ENCODE data around the gene CD48.

GRCh38 chr1:160711276-160711601 is 383 bp downstream of the CD48 start:
- no peak for TF ChIP-seq ELK1 (IDR thresholded peaks at IDR 0.05; ENCODE audit: borderline replicate concordance, low read depth, low read length)
- TF ChIP-seq CTCF (conservative IDR thresholded peaks at IDR 0.05; ENCODE audit: low read depth, low read length), result no peak
- no peak for TF ChIP-seq POLR2A (IDR thresholded peaks at IDR 0.05; ENCODE audit: low read depth, low read length)
- TF ChIP-seq RFX5 (IDR thresholded peaks at IDR 0.05; ENCODE audit: low read depth, low read length), result no peak
- no peak for TF ChIP-seq CEBPB (IDR thresholded peaks at IDR 0.05; ENCODE audit: low read depth, low read length)
- TF ChIP-seq RAD21 (IDR thresholded peaks at IDR 0.05; ENCODE audit: low read length), result no peak
- no peak for TF ChIP-seq FOS (IDR thresholded peaks at IDR 0.05; ENCODE audit: low read depth, low read length)
- TF ChIP-seq USF2 (IDR thresholded peaks at IDR 0.05; ENCODE audit: low read depth, low read length), result no peak
- TF ChIP-seq RCOR1 (IDR thresholded peaks at IDR 0.05; ENCODE audit: insufficient replicate concordance, low read length), result no peak
- TF ChIP-seq CHD1 (IDR thresholded peaks at IDR 0.05; ENCODE audit: low read depth, low read length), result no peak
- no peak for TF ChIP-seq MAFK (IDR thresholded peaks at IDR 0.05; ENCODE audit: low read depth, low read length)
- TF ChIP-seq SMC3 (IDR thresholded peaks at IDR 0.05; ENCODE audit: low read depth, low read length), result no peak
- no peak for TF ChIP-seq NFE2L2 (IDR thresholded peaks at IDR 0.05; ENCODE audit: low read depth, low read length)
